Midbrain (tissue), 1 donor: ENCODE measurements around the gene RFTN1.

Experiments used
- DNase-seq: peaks from one replicate; lab custom pipeline; 2025; lab: John Stamatoyannopoulos, UW

Gene RFTN1

DNA sequence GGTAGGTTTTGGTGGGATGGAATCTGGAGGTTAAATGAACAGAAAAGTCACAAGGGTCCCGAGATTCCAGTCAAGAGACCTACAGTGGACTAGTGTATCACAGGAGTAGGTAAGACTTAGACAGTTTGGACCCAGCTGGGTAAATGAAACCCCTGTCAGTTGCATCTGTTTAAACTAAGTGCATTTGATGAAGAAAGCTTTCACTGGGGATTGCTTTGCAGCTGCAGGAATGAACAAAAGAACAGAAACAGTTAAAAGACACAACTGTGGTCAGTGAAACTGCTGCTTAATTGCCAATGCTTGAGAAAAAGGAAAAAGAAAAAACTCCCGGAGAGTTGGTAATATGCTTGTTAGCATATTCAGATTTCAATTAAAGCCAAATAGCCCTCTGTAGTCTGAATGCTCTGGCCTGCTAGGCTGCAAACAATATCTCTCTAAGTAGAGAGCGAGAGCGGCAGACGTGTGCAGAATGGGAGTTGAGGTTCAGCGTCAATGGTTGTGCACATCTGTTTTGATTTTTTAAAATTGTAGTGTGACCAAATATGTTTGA lies 211.3 kb downstream of the RFTN1 start:
- DNase-seq: peak; percentile 11

DNA sequence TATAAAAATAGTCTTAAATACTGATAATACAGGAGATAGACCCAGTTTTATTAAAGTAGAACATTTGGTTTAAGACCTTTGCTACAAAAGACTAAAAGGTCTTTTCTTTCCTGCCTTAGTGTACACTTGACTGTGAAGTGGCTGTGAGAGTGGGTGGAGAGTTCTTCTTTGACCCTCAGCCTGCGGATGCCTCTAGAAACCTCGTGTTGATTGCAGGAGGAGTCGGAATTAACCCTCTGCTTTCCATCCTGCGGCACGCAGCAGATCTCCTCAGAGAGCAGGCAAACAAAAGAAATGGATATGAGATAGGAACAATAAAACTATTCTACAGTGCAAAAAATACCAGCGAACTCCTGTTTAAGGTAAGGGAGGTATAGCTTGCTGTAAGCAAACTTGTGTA lies 212.0 kb downstream of the RFTN1 start:
- DNase-seq: no peak

DNA sequence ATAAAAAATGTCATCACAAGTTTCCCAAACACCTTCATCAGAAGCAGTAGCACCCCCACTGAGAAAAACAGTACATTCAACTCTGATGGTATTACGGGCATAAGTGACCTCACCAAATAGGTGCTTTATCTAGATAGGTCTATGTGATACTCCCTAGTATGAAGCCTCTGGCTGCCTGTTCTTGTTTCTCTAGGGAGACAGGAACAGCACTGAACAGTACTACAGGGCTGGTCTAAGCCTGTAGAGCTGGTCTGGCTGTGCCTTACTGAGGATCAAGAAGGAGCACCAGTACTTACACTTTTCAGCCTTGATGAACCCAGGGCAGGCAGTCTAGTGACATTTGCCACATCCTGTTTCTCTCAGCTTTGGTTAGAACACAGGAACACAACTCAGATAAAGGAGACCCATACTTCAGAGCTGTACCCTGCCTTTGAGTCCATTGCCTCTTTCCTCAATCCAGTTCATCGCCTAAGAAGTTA lies 212.6 kb downstream of the RFTN1 start:
- DNase-seq: no peak

DNA sequence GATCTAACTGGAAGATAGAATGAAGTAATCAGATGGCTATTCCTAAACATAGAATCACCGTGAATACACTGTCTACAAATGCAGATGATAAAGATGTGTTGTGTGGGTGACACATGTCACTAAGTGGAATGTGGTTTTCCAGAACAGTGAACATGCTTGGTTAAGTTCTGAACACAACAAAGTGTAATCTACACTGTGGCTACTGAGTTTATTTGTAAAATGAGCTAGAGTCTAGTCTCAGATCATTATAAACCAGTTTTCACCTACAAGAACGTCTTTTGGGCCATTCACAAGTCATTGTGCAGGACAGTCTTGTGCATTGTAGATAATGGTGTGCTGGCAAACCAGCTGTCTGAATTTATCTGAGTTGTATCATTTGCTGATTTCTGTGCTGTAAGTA lies 213.2 kb downstream of the RFTN1 start:
- no peak for DNase-seq

DNA sequence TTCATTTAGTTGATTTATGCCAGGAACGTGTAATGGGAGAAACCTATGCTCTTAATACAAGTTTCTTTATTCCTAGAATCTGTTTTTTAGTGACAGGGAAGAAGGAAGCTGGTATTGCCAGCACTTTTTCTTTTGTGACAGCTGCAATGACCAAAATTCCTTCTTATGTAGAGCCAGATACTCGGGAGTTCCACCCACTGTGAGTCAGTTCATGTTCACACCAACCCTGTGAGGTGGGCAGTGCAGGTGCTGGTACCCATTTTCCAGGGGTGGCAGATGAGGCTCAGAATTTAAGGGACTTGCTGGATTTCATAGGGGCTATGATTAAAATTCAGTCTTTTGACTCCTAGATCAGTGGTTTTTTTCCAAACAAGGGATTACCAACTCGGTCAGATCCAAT lies 213.8 kb downstream of the RFTN1 start:
- no peak for DNase-seq

DNA sequence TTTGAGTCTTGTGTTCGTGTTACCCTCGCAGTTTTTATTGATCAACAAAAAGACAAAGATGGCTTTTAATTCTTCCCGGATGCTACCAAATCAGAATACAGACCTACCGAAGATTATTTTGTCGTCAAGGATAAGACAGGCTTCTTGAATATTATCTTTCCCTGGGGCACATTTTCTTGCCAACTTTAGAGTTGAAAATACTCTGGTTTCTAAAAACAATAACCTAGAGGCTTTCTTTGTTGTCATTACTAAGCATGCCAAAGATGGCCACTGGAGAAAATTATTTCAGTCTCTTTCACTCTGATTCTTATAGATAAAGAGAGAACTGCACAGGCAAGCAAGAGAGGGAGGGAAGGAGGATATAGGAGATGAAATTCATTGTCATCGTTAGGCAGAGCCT lies 214.6 kb downstream of the RFTN1 start:
- DNase-seq: no peak

DNA sequence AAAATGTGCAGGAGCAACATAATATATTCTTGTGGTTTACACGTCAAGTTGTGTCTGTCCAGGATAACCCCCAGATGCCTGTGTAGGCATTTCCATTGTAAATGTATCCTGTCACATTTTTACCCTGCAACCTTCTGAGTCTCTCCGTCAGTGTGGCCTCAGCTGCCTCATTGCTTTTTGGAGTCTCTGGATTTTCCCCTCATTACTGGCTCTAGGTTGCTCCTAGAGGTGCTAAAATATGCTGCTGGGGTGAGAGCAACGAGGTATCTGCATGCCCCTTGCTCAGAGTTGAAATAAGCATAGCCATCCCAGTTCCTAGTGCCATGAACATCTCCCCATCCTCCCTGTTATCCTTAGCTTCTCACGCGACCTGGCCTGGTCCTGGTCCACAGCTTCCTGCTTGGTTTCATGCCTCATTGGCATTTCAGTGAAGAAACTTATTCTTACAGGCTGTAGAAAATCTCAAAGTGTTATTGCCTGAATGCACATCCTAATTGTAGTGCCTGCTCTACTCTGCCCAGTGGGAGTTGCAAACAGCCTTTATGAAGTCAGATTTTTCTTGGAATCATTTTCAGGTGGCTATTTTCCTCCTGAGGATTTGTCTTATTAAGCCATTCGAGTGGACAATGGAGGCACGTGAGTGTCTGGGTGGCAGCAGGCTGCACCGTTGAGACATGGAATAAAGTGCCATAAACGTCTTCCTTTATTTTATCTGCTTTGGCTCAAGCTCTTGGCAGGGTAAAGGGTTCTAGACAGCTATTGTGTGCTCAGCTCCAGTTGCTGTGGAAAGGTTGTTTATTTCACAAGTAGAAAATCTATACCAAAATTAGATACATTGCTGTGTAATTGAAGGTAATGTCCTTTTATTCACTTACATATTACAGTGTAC lies 215.3 kb downstream of the RFTN1 start:
- no peak for DNase-seq

DNA sequence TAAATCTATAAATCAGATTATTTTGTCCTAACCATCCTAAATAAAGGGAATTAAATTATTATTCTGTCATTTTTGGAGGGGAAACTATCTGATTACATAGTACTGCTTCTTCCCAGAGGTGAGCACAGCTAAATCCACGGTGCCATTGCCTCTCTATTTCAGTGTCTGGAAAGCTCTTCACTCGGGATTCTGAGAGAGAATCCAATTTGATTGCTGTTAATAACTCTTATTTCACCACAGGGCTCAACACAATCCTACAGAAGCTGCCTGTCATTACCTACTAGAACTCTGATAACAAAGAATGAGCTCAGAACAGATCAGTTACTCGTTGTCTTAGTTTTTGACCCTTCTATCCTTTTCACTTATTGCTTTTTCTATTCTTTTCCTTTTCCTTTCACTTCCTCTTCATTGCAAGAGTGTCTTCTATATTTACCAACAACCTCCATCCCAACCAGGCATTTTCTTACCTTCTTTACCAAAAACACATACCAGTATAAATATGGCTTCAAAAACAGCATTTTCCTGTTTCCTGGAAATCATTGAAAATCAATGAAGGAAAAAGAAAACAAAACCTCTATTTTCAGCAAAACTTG lies 218.1 kb downstream of the RFTN1 start:
- no peak for DNase-seq

DNA sequence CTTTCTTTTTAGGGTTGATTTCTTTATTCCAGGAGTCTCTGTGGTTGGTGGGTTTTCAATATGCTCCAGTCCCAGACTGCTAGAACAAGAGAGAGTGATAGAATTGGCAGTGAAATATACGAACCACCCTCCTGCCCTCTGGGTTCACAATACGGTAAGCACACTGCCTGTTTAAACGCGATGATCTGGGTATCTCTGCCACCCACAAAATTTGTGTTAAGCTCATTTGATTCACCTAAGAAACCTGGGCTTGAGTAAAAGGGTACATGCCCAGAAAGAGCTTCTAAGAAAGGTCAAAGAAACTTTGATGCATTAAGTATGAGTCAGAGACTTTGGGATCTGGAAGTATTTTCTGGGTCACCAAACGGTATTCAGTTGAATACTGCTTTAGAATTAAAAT lies 218.7 kb downstream of the RFTN1 start:
- DNase-seq: no peak

DNA sequence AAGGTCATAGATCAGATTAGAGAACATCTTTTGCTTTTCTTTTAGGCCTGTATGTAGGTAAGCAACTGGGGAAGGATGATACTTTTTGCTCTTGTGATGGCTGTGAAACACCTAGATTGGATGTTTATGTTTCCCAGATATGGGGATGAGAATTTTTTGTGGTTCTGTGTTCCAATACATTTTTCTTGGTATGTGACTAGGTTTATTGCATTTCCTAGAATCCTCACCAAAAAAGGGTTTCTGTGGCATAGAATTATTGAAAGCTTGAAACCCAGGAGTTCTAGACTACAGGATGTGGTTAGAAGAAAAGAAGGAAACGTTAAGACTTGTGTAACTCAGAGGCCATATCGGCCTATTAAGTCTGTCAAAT lies 222.7 kb downstream of the RFTN1 start:
- DNase-seq: no peak

DNA sequence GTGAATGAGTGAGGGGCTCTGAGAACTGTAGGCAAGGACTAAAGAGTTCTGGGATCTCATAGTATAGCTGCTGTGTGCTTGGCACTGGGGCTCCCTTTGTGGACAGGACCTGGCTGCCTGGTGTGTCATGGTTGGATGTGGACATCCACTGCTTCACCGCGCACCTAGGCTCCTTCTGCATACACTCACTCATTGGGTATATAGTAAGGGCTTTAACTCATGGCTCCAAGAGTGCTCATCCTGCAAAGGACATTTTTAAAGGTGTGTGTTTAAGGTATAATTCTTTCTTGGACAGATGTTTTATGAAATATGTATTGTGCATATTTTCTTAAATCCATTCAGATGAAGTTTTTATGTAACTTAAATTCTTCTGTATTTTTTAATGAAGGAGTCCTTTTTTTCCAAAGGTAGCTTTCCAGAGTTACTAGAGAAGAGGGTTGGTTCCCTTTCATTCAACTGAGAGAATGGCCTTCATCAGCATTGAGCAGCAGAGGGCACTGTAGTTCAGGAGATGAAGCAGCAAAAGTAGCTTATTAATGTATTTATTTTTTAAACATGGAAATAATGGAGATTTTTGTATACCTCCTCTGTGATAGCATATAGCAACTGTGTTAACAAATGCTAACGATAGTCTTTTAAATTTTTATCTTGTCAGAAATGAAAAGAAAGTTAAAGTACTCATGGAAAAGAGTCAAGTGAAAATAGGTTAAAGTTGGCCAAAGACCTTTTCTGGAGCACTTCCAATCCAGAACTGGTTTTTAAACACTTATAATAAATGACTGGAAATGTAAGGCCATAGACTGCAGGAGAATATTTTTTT lies 223.3 kb downstream of the RFTN1 start:
- DNase-seq: peak; percentile 55

DNA sequence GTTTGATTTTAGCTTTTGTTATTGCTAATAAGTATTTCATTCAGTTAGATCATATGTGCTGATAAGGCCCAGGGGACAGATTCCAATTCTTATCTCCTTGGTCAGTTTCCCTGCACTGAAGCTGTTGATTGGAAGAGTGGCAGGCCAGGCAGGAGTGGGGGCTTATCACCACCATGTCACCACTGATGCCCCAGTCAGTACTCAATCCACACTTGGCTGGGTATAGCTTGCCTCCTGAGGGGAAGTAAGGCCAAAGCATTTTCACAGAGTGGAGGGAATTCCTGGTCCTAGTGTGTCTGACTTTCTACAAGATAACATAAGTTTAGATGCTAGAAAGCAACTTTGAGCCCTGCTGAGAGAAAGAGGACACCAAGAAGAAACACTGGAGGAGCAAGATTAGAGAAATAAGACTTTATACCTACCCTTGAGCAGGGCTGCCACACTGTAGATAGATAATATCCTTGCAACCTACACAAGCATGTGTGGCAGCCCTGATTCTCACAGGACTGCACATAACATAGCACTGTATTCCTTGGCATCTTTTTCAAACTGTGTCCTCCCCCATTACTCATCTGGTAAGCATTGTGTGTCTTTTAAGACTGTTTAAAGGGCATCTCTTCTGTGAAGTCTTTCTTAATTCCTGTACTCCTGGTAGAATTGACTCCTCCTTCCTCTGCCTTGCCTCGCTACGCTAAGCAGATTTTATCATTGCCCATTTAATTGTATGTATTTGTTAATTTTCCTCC lies 224.2 kb downstream of the RFTN1 start:
- DNase-seq: no peak

DNA sequence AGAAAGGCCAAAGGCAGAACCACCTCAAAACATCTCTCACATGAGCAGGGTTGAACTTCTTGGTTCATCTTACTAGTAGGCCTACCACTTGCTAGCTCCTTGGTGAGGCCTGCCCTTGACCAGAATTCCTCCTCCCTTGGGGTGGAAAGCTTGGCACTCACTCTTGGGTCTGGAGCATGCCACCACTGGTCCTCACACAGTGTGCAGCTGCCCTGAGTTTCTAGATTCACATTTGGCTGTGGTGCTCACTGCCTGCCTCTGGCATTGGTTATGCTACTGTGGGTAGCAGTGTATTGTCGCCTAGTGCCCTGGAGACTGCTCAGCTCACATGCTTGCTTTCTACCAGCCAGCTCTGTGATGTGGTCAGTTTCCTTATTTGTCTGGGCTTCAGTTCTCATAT lies 224.8 kb downstream of the RFTN1 start:
- no peak for DNase-seq

DNA sequence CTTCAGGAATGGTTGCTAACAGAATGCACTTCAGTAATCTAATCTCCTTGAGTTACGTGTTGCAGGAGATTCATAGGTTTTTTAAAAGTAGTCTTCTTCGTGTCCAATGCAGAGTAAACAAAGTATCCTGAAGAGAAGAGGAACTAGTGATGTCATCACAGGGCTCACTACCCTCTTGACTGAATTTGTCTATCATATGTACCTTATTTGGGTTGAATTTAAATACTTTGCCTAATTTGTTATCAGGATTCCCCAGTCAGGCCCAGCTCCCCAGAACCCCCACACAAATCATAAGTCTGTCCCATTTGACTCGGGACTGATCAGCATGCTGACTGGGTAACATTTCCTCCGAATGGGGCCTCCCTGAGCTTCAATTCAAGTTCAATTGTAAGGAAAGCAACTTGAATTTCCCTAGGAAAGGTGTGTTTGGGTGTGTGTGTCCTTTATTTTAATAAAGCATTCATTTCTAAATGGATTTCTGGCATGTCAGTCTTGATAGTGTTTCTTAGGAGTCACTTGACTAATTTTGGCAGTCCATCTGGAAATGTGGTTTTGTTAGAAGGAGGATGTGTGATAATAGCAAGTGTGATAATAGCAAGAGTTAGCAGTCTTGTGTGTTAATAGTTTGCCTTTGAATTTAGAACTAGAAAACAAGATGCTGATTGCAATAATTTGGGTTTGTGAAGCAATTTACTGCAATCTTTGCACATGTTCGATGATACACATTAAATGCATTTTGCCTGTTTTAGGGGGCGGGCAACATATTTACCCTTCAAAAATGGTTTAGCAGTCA lies 226.6 kb downstream of the RFTN1 start:
- DNase-seq: no peak

DNA sequence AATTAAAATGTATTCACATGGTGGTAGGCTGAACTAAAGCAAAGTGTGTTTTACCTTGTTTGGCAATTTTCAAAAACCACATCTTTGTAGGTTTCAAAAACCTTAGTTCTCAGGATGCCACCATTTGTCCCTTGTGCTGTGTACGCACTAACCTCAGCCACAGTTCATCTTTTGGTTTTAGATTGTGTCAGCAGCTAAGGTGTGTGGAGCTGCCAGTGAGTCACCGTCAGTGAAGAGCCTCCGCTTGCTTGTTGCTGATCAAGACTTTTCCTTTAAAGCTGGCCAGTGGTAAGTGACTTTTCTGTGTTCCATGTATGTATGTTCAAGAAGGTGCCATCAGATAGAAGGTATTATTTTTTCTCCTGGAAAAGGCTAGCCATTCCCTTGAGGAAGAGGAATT lies 227.3 kb downstream of the RFTN1 start:
- no peak for DNase-seq

DNA sequence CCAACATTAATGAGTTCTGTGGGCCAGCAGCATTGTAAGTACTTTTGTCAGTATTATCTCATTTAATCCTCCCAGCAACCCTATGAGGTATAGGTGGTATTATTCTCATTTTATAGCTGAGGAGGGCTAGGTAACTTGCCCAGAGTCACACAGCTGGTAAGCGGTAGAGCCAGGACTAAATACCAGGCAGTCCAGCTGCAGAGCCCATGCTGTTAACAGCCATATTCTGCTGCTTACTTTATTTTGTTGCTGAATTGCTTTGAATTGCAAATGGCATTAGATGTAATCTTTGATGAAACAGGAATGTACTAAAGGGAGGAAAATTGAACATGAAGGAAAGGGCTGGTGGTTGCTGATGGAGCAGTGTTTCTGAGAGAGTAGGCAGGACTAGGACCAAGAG lies 228.9 kb downstream of the RFTN1 start:
- no peak for DNase-seq

DNA sequence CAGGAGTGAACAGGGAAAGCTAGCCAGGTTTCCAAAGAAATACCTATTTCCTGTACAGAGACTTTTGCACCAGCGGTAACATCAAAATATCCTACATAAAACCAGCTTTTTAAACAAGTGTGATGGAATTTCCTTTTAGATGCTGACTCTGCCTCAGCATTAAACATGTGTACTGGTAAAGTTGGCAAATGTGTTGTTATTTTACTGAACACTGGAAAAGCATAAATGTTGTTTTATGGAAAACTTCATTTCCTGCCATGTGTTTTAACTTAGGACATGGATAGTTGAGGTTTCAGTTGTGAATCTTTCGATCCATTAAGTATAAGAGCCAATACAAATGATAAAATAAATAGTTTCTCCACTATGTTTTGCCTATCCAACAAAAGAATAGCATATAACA lies 232.8 kb downstream of the RFTN1 start:
- no peak for DNase-seq

DNA sequence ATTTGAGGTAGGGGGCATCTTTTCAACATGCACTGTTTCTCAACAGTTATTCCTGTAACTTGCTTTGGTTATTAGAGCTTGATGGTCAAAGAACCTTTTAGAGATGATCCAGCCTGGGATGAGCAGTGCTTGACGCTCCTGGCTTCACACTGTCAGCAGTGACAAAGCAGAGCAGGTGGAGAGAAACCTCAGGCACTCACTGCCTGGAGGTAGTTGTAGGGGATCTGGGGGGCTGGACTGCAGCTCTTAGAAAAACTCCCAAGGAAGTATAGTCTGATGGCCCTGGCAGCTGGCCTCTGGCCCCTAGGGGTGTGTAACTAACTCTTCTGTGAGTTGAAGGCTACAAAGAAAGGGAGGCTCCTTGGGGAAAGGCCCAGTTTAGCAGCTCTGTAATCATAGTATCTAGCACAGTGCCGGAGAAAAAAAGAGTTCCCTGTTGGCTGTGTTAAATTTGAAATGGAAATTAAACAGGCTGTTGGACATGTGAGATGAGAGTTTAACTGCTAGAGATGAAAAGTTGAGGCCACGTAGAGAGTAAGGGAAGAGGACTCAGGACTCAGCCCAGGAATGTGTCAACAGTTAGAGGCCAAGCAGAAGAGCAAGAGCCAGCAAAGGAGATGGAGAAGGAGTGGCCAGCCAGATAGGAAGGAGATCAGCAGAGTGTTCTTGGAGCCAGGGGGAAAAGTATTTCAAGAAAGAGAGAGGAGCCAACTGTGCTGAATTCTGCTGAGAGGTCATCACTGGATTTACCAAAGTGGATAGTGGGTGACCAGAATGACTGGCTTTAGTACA lies 234.3 kb downstream of the RFTN1 start:
- DNase-seq: no peak

DNA sequence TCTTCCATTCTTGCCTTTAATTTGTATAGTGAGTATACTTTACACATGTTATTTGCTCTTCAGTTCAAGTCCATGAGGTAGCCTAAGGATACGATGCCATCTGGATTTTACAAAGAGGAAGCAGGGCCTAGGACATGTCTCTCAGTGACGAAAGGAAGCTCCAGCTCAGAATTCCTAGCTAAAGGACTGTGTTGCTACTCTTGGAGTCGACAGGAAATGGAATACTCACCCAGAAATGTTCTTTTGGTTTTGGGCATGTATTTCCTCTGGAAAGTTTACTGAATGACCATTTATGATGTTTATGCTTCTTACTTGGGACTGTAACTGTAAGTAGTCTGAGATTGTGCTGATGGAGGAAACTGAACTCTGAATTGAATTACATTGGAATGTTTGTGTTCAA lies 236.0 kb downstream of the RFTN1 start:
- DNase-seq: no peak

DNA sequence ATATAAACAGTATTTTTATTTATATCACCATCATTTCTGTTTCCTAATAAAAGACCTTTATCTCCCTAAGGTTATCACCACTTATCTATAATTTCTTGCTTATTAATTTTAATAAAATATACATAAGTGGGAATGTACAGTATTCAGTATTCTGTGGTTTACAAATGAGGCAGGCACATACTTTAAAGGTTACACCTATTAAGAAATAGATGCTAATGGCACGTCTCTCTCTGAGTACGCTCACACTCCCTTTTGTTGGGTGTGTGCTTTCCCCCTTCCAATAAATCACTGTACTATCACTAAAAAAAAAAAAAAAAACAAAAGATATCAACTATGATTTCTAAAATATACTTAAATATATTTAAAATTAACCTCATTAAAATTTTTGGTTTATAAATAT lies 239.6 kb downstream of the RFTN1 start:
- no peak for DNase-seq
